ENCODE measurements around the gene NELL1.

DNA sequence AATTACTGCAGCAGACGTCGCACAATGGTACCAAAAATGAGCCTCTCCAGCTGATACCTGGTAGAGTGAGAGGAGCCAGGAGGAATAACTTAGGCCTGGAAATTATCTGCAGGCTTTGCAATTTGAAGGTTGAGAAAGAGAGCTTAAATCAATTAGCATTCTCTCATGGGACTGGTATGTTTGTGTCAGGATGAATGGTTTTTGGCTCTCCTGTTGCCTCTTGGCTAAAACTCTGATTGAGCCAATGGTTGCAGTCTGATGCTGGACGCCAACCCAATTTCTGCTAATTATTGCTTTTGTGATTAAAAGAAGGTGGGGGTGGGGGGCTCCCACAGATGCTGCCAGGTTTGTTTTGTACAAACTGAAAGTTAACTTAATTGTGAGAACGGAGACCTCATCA, 12.5 kb upstream of the NELL1 start:
- TF ChIP-seq, protein P1, sequence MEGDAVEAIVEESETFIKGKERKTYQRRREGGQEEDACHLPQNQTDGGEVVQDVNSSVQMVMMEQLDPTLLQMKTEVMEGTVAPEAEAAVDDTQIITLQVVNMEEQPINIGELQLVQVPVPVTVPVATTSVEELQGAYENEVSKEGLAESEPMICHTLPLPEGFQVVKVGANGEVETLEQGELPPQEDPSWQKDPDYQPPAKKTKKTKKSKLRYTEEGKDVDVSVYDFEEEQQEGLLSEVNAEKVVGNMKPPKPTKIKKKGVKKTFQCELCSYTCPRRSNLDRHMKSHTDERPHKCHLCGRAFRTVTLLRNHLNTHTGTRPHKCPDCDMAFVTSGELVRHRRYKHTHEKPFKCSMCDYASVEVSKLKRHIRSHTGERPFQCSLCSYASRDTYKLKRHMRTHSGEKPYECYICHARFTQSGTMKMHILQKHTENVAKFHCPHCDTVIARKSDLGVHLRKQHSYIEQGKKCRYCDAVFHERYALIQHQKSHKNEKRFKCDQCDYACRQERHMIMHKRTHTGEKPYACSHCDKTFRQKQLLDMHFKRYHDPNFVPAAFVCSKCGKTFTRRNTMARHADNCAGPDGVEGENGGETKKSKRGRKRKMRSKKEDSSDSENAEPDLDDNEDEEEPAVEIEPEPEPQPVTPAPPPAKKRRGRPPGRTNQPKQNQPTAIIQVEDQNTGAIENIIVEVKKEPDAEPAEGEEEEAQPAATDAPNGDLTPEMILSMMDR (IDR thresholded peaks at IDR 0.05) = no peak
- no peak for TF ChIP-seq POLR2AphosphoS5 (IDR thresholded peaks at IDR 0.05)
- no peak for TF ChIP-seq POLR2A (IDR thresholded peaks at IDR 0.05)

Data from prostate gland (tissue), 2 donors.